Neural progenitor cell (in vitro differentiated cells): ENCODE results near the gene PEAK3. TPM values are rescaled to one million over a fixed set of nuclear protein-coding genes. Genes with fewer than 3 reads are reported as not detected.

Experiments
- DNase-seq: peaks from one replicate; pipeline ENCODE4 v3.0.0-alpha.2; 2016; ENCODE audit warnings: low spot score
- H2AFZ ChIP-seq: fragments of 200-600 bp; sonication (generic); replicated peaks from 2 replicates; pipeline ENCODE4 v1.6.1; 2016; ENCODE audit warnings: antibody characterized with exemption
- H3F3A ChIP-seq: fragments of 200-600 bp; sonication (generic); 2 replicates; pipeline ENCODE4 v1.6.1; 2016; ENCODE audit warnings: antibody characterized with exemption, low read depth
- H3K27ac ChIP-seq: fragments of 200-600 bp; sonication (generic); 2 replicates; pipeline ENCODE4 v1.5.1; 2016; ENCODE audit warnings: mild to moderate bottlenecking
- H3K27me3 ChIP-seq: fragments of 200-600 bp; sonication (generic); 2 replicates; pipeline ENCODE4 v1.6.1; 2016; ENCODE audit warnings: mild to moderate bottlenecking, moderate library complexity
- H3K36me3 ChIP-seq: fragments of 200-600 bp; sonication (generic); 2 replicates; pipeline ENCODE4 v1.5.1; 2016
- H3K4me1 ChIP-seq: fragments of 200-600 bp; sonication (generic); 2 replicates; pipeline ENCODE4 v1.6.1; 2016; ENCODE audit warnings: mixed run types
- H3K4me2 ChIP-seq: fragments of 200-600 bp; sonication (generic); 2 replicates; pipeline ENCODE4 v1.6.1; 2016
- H3K4me3 ChIP-seq: fragments of 200-600 bp; sonication (generic); 2 replicates; pipeline ENCODE4 v1.5.1; 2016
- H3K79me2 ChIP-seq: fragments of 200-600 bp; sonication (generic); 2 replicates; pipeline ENCODE4 v1.6.1; 2016; ENCODE audit warnings: low read depth
- H3K9ac ChIP-seq: fragments of 200-600 bp; sonication (generic); 2 replicates; pipeline ENCODE4 v1.6.1; 2016
- H3K9me3 ChIP-seq: fragments of 200-600 bp; sonication (generic); 2 replicates; pipeline ENCODE4 v1.5.1; 2016; ENCODE audit warnings: low read depth
- H4K20me1 ChIP-seq: fragments of 200-600 bp; sonication (generic); 2 replicates; pipeline ENCODE4 v1.6.1; 2016; ENCODE audit warnings: low read depth
- H3K27ac Mint-ChIP-seq: 3 replicates; pipeline ENCODE4 v1.8.0; 2021; ENCODE audit warnings: mixed read lengths
- H3K27me3 Mint-ChIP-seq: 2 replicates; pipeline ENCODE4 v1.8.0; 2022; ENCODE audit warnings: low read depth, mild to moderate bottlenecking, inconsistent platforms, moderate library complexity, mixed read lengths; ENCODE audit not compliant: insufficient read depth
- H3K36me3 Mint-ChIP-seq: 3 replicates; pipeline ENCODE4 v1.8.0; 2021; ENCODE audit warnings: mixed read lengths
- H3K4me1 Mint-ChIP-seq: 3 replicates; pipeline ENCODE4 v1.8.0; 2021; ENCODE audit warnings: mixed read lengths
- H3K4me3 Mint-ChIP-seq: 3 replicates; pipeline ENCODE4 v1.8.0; 2021; ENCODE audit warnings: mild to moderate bottlenecking, moderate library complexity, mixed read lengths
- H3K9me3 Mint-ChIP-seq: 3 replicates; pipeline ENCODE4 v1.8.0; 2020; ENCODE audit warnings: mixed read lengths
- CTCF ChIP-seq: fragments of 200-600 bp; sonication (generic); IDR thresholded peaks from 2 replicates; pipeline ENCODE4 v1.5.1; 2017; ENCODE audit warnings: antibody characterized with exemption, mild to moderate bottlenecking
- EZH2 ChIP-seq: fragments of 200-600 bp; sonication (generic); IDR thresholded peaks from 2 replicates; pipeline ENCODE4 v1.6.1; 2017; ENCODE audit warnings: antibody characterized with exemption, mild to moderate bottlenecking, moderate library complexity
- EZH2phosphoT487 ChIP-seq: fragments of 200-600 bp; sonication (generic); IDR thresholded peaks from 2 replicates; pipeline ENCODE4 v1.6.1; 2017; ENCODE audit warnings: antibody characterized with exemption
- total RNA-seq: library from RNA; depleted of rRNA; stranded (reverse); fragments of >200 nt; gene quantifications from 2 replicates; pipeline ENCODE4 v1.2.3, GENCODE V29; 2015; ENCODE audit warnings: low replicate concordance

The PEAK3 gene
- total RNA-seq, 1 donor from 2014 or later: not detected

- H3K4me1 Mint-ChIP-seq: peaks cover 27% of the 10 kb centered on the region
- no peak for TF ChIP-seq EZH2
- TF ChIP-seq CTCF: no peak
- no peak for TF ChIP-seq EZH2phosphoT487
- Histone ChIP-seq H3K36me3 (no peaks in the 10 kb centered on the region), H3K4me2 (peak overlapping the region; percentile 76), H3K27ac (no peak overlapping the region), H3K27me3 (peaks cover 48% of the 10 kb centered on the region), H3K4me3 (no peak overlapping the region), H3K4me1 (peaks cover 6% of the 10 kb centered on the region), H3F3A (peaks cover 9% of the 10 kb centered on the region), H3K9ac (no peak overlapping the region), H2AFZ (no peak overlapping the region), H4K20me1 (no peaks in the 10 kb centered on the region), H3K9me3 (no peaks in the 10 kb centered on the region), H3K79me2 (no peaks in the 10 kb centered on the region)
- peak overlapping the region; percentile 69 for H3K27ac Mint-ChIP-seq
- peaks cover 15% of the 10 kb centered on the region for H3K27me3 Mint-ChIP-seq
- peak overlapping the region; percentile 62 for H3K4me3 Mint-ChIP-seq
- no peaks in the 10 kb centered on the region for H3K36me3 Mint-ChIP-seq
- no peak for DNase-seq
- no peaks in the 10 kb centered on the region for H3K9me3 Mint-ChIP-seq
Observed at GRCh38 chr19:2303211-2303798, 21.3 kb upstream of the PEAK3 start.

- Histone ChIP-seq H3K9me3 (no peaks in the 10 kb centered on the region), H3K4me3 (peak overlapping the region; percentile 32), H3K4me1 (peaks cover 6% of the 10 kb centered on the region), H3K27me3 (peaks cover 41% of the 10 kb centered on the region), H3K79me2 (no peaks in the 10 kb centered on the region), H2AFZ (peak overlapping the region; percentile 77), H3F3A (peaks cover 9% of the 10 kb centered on the region), H3K27ac (no peak overlapping the region), H3K9ac (no peak overlapping the region), H3K4me2 (peak overlapping the region; percentile 76), H3K36me3 (no peaks in the 10 kb centered on the region), H4K20me1 (no peaks in the 10 kb centered on the region)
- TF ChIP-seq EZH2 (no peak), EZH2phosphoT487 (no peak), CTCF (no peak)
- peak overlapping the region; percentile 62 for H3K4me3 Mint-ChIP-seq
- H3K27me3 Mint-ChIP-seq: peaks cover 15% of the 10 kb centered on the region
- H3K4me1 Mint-ChIP-seq: peaks cover 27% of the 10 kb centered on the region
- H3K27ac Mint-ChIP-seq: peak overlapping the region; percentile 69
- no peaks in the 10 kb centered on the region for H3K36me3 Mint-ChIP-seq
- DNase-seq: peak; percentile 82
- H3K9me3 Mint-ChIP-seq: no peaks in the 10 kb centered on the region
Observed at GRCh38 chr19:2302319-2303210, 20.6 kb upstream of the PEAK3 start.

- no peak overlapping the region for H3K9ac ChIP-seq
- H2AFZ ChIP-seq: no peak overlapping the region
- DNase-seq: no peak
- H3F3A ChIP-seq: peaks cover 5% of the 10 kb centered on the region
- TF ChIP-seq CTCF: no peak
- no peak for TF ChIP-seq EZH2
- no peak for TF ChIP-seq EZH2phosphoT487
- Mint-ChIP-seq H3K27me3 (peaks cover 18% of the 10 kb centered on the region), H3K36me3 (no peaks in the 10 kb centered on the region), H3K9me3 (no peaks in the 10 kb centered on the region), H3K27ac (no peak overlapping the region), H3K4me3 (peak overlapping the region; percentile 41), H3K4me1 (peaks cover 22% of the 10 kb centered on the region)
- H3K4me3 ChIP-seq: no peak overlapping the region
- peaks cover 6% of the 10 kb centered on the region for H3K4me1 ChIP-seq
- H3K36me3 ChIP-seq: no peaks in the 10 kb centered on the region
- H3K79me2 ChIP-seq: no peaks in the 10 kb centered on the region
- no peaks in the 10 kb centered on the region for H3K9me3 ChIP-seq
- H3K4me2 ChIP-seq: no peak overlapping the region
- no peaks in the 10 kb centered on the region for H4K20me1 ChIP-seq
- H3K27me3 ChIP-seq: peaks cover 34% of the 10 kb centered on the region
- H3K27ac ChIP-seq: no peak overlapping the region
Observed at GRCh38 chr19:2300533-2300932, 18.6 kb upstream of the PEAK3 start.
